GM19025 (cell line): ENCODE measurements around the gene SERPINA4.

Experiments used
- ATAC-seq: cut with Tn5 transposase; IDR thresholded peaks from one replicate; pipeline ENCODE4 v1.9.1; 2021; ENCODE audit warnings: mild to moderate bottlenecking, low read depth, moderate library complexity; ENCODE audit not compliant: unreplicated experiment

The SERPINA4 gene

DNA sequence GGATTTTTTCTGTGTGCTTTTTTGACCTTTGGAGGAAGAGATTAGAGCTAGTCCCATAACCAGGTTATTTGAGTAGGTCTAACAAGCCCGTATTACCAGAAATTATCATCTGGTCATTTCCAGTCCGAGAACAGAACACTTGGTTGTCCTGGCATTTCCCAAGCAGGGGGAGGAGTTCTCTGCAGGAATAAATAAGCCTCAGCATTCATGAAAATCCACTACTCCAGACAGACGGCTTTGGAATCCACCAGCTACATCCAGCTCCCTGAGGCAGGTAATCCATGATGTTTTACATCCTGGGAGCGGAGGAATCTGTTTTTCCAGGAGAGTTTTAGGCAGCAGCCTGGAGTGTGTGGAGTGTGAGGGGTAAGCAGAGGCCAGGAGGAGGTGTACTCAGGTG is 50.9 kb downstream of the SERPINA4 start, which contains the start of gene SERPINA3:
Gene SERPINA3 (plus strand): TSS at position 218 of the 400 bp plus-strand sequence. CDS start 2,051 bp downstream, outside the sequence.
- no peak for ATAC-seq

DNA sequence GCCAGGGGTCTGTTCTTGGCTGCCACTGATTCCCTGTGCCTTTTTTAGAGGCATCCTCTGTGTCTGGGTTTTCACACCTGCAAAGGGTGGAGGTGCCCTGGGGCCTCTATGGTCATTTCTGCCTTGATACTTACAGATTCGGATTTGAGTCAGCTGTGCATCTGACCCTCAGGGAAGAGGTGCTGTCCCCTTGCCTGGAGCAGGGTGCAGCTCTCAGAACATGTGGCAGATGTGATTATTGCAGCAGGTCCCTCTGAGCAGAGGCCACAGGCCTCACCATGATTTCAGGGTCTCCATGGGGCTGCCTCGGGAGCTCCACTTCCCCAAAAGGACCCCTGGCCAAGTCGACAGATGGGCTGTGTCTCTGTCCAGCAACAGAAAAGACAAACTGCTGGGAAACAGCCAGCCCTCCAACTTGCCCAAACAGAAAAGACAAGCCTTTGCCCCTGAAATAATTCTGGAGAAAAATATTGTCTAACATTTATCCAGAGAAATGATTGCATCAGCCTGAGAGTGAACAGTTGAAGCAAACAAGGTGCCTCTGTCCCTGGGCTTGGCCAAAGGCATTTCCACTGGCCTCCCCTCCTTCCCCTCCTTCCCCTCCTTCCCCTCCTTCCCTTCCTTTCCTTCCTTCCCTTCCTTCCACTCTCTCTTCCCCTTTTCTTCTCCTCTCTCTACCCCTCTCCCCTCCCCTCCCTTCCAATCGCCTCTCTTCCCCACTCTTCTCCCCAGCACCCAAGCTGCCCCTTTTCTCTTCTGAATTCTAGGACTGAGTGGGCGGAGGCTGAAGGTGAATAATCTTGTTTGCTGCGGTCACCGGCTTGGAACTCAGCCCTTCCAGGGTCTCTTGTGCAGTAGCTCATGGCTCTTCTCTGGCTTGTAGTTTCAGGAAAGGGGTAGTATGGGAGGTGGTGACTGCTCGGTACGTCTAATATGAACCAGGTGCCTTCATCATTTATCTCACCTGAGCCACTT is 51.6 kb downstream of the SERPINA4 start:
- no peak for ATAC-seq

DNA sequence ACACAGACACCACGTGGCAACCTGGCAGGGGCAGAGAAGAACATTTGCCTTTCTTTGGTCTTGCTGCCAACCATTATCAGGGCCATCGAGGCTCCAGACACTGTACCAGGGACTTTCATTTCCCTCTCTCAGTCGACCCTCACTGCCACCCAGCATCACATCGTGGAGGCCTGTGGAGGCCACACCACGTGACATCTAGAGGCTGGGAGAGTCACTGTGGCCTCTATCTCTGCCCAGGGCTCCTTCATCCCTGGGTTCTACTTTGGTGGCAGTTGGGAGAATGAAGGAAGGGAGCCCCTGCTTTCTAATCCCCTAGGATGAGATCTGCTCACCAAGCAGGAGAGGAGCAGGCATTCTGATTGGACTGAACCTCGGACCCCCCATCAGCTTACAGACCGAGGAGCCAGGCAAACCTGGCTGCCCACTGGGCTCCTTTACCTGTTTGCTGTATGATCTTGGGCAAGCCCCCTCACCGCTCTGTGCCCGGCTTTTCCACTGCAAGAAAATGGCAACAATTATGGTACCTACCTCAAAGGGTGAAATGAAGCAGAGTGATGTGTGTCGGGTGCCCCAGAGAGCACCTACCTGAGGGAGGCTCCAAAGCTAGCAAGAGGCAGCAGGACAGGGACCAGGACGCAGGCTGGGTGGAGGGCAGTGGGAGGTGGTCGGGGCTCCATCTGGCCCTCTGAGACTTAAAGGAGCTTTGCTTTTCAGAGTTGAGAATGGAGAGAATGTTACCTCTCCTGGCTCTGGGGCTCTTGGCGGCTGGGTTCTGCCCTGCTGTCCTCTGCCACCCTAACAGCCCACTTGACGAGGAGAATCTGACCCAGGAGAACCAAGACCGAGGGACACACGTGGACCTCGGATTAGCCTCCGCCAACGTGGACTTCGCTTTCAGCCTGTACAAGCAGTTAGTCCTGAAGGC is 52.7 kb downstream of the SERPINA4 start:
- no peak for ATAC-seq

DNA sequence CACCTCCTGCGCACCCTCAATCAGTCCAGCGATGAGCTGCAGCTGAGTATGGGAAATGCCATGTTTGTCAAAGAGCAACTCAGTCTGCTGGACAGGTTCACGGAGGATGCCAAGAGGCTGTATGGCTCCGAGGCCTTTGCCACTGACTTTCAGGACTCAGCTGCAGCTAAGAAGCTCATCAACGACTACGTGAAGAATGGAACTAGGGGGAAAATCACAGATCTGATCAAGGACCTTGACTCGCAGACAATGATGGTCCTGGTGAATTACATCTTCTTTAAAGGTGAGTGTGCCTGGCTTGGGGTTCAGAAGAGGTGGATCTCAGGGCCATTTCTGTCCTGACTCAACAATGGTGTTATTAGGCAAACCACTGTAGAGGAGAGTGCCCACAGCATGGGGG is 53.6 kb downstream of the SERPINA4 start:
- ATAC-seq: no peak

DNA sequence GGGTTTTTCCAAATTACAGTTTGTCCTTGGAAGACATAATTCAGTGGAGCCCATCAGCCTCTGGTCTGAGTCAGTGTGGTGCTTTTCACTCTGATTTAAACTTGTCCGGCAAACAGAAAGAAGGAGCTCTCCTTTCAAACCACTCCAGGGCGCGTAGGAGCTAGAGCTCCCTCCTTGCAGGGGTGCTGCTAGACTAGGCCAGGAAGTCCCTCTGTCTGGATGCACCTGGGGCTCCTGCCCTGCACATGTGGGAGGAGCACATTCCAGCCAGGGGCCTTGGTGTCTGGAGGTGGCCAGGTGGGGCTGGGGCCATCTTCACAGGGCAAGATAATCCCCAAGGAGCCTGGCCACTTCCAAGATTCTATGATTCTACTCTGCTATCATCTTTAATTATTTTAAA is 54.0 kb downstream of the SERPINA4 start:
- ATAC-seq: no peak

DNA sequence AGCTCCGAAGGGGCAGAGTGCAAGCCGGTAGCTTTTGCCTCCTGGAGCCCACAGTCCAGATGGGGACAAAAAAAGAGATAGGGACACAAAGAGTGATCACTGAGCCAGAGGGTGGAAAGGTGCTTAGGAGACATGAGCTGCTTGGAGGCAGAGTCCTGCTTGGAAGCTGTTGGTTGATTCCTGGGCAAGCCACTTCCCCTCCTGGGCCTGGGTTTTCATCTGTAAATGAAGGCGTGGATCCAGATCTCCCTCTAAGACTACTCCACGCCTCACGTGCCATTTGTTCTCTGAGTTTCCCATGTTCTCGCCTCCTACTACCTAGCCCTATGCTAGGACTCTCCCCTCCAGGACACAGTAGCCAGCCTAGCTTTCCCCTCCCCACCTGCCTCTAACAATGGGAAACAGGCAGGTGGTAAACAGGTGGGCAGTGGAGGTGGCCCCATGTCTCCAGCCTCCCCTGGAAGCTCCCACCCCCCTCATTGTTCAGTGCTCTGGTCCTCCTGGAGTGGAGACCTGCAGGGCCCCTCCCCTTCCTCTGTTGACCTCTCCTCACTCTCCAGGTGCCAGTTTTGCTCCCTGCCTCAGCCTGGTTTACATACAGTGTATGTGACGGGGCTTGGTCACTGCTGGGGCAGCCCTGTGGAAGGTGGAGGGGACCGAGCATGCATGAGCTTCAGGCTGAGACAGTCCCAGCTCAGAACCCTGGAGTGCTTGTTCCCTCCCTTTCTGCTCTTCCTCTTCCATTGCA is 54.8 kb downstream of the SERPINA4 start:
- no peak for ATAC-seq

DNA sequence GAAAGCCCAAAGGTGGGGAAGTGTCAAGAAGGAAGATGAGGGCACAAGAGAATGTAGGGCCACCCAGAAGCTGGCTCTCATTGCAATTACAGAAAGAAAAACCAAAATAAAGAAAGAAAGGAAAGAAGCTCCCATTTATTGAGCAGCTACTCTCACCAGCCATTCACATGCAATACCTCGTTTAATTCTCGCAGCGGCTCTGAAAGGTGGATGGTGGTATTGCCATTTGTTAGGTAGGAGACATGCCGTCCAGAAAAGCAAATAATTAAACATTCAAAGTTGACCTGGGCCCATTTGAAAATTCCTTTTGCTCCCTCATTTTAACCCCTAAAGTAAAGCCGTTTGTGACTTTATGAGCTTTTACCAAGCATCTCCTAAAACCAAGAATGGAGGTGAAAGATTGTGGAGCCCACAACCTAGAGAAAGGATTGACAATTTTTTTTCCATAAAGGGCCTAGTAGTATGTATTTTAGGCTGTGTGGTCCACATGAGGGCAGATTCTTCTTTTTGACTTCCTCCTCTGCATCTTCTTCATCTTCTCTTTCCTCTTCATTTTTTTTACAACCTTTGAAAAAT is 56.2 kb downstream of the SERPINA4 start:
- no peak for ATAC-seq

DNA sequence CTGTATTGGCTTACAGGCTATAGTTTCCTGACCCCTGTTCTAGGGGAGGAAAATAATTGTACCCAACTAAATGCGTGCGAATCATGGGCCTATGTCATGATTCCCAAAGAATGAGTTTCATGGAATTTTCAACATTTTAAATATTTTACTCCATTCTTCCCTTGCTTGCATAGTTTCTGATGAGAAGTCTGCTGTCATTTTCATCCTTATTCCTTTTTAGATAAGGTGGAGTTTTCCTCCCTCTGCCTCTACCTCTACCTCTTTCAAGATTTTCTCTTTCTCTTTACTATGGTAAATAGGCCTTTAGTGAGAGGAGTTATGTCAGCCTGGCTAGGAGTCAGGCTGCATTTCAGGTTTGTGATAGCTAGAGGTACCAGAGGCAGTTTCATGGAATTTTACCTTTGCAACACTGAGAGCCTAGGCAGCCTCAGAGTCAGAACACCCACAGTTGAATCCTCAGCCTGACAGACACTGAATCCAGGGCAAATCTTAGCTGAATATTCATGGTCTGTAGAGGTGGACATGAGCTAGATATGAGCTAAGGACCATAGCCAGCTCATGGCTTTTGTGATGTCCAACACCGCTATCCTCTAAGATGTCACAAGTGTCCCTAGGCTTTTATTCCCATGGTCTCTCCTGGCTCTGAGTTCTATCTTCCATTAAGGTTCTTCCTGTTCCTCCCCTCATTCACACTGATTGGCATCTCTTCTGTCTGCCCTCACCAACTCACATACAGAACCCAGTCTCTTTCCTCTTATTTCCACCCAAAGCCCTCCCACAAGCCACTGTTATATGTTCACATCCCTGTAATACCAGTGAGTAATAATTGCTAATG is 57.0 kb downstream of the SERPINA4 start:
- ATAC-seq: no peak

DNA sequence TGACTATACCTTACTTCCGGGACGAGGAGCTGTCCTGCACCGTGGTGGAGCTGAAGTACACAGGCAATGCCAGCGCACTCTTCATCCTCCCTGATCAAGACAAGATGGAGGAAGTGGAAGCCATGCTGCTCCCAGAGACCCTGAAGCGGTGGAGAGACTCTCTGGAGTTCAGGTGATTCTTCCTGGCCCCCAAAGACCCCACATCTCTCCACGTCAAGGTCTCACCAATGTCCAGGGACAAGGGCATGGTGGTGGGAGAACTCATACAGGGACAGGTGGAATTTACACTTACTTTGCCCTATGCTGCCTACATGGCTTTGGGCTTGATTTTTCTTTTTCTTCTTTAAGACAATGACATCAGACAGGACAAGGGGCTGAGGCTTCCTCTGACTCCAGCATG is 58.1 kb downstream of the SERPINA4 start:
- no peak for ATAC-seq
